NT2/D1 (cell line): ENCODE results near the gene CRTAC1.

Experiments used
- SUZ12 ChIP-seq: IDR thresholded peaks from 2 replicates; pipeline ENCODE4 v1.6.1; 2011; ENCODE audit not compliant: insufficient read length, insufficient read depth; ENCODE audit errors: extremely low read depth
- YY1 ChIP-seq: IDR thresholded peaks from 2 replicates; pipeline ENCODE4 v1.6.1; 2011; ENCODE audit not compliant: insufficient read length, insufficient read depth
- ZNF274 ChIP-seq: IDR thresholded peaks from 2 replicates; pipeline ENCODE4 v1.6.1; 2011; ENCODE audit warnings: mild to moderate bottlenecking, low read depth, low read length

- no peak for TF ChIP-seq YY1
- TF ChIP-seq SUZ12: no peak
- TF ChIP-seq ZNF274: no peak
Measured at GRCh38 chr10:98012644-98013043, 17.8 kb downstream of the CRTAC1 start.
